ENCODE measurements around the gene GCSAML. TPM values are rescaled to one million over a fixed set of nuclear protein-coding genes. Genes with fewer than 3 reads are reported as not detected.

GCSAML gene
- total RNA-seq, 1 donor = not detected

GRCh38 chr1:247540581-247540980, 8.4 kb upstream of the GCSAML start:
- H3K4me3 ChIP-seq (ENCODE audit: low read depth, low read length) = no peak overlapping the region
- no peak for DNase-seq (ENCODE audit: low read depth)
- no peak for TF ChIP-seq CTCF (IDR thresholded peaks at IDR 0.05; ENCODE audit: insufficient read depth, low read length)

- no peak overlapping the region for H3K4me3 ChIP-seq (ENCODE audit: low read depth, low read length)
- DNase-seq (ENCODE audit: low read depth) = no peak
- TF ChIP-seq CTCF (IDR thresholded peaks at IDR 0.05; ENCODE audit: insufficient read depth, low read length) = no peak
These were observed 6.1 kb upstream of the GCSAML start for GRCh38 chr1:247542811-247543210.

- TF ChIP-seq CTCF (IDR thresholded peaks at IDR 0.05; ENCODE audit: insufficient read depth, low read length) = no peak
- no peak overlapping the region for H3K4me3 ChIP-seq (ENCODE audit: low read depth, low read length)
- DNase-seq (ENCODE audit: low read depth) = no peak
These were observed 842 bp upstream of the GCSAML start for GRCh38 chr1:247548092-247548491.

GRCh38 chr1:247551721-247552120, 2.8 kb downstream of the GCSAML start:
- no peak overlapping the region for H3K4me3 ChIP-seq (ENCODE audit: low read depth, low read length)
- no peak for DNase-seq (ENCODE audit: low read depth)
- no peak for TF ChIP-seq CTCF (IDR thresholded peaks at IDR 0.05; ENCODE audit: insufficient read depth, low read length)

- no peak overlapping the region for H3K4me3 ChIP-seq (ENCODE audit: low read depth, low read length)
- TF ChIP-seq CTCF (IDR thresholded peaks at IDR 0.05; ENCODE audit: insufficient read depth, low read length) = no peak
- no peak for DNase-seq (ENCODE audit: low read depth)
These were observed 3.3 kb downstream of the GCSAML start for GRCh38 chr1:247552231-247552630.

GRCh38 chr1:247557926-247558674, 9.2 kb downstream of the GCSAML start:
- DNase-seq (ENCODE audit: low read depth) = no peak
- TF ChIP-seq CTCF (IDR thresholded peaks at IDR 0.05; ENCODE audit: insufficient read depth, low read length) = no peak
- no peak overlapping the region for H3K4me3 ChIP-seq (ENCODE audit: low read depth, low read length)

- no peak for TF ChIP-seq CTCF (IDR thresholded peaks at IDR 0.05; ENCODE audit: insufficient read depth, low read length)
- no peak for DNase-seq (ENCODE audit: low read depth)
These were observed 12.8 kb downstream of the GCSAML start for GRCh38 chr1:247561711-247562110.

More at GRCh38 chr1:247561711-247562110, 12.8 kb downstream of the GCSAML start:
- H3K4me3 ChIP-seq (ENCODE audit: low read depth, low read length) = no peak overlapping the region
